ENCODE data around the gene NKAIN2. TPM values are rescaled to one million over a fixed set of nuclear protein-coding genes. Genes with fewer than 3 reads are reported as not detected.
A peak's percentile ranks its signal among the peaks of the same experiment; 100 is the strongest.

The NKAIN2 gene
- total RNA-seq, 1 experiment from 2014 or later = not detected

DNA sequence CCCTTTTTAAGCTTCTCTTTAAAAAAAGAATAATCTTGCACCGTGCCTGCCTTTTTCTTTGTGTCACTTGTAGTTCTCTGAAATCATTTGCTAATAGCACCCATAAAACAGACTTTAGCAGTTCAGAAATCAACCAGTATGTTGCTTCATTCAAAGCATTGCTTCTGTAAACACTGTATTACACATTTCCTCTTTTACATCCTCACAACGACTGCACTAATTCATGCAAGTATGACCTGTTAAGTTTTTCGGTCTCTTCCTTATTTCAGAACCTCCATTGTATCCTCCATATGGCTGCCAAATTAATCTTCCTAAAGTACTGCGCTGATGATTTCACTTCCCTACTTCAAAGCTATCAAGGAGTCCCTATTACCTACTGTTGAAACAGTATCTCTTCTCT lies 1015.7 kb downstream of the NKAIN2 start:
- H3K36me3 ChIP-seq = no peaks in the 10 kb centered on the region
- no peak overlapping the region for H3K27ac ChIP-seq
- no peaks in the 10 kb centered on the region for H3K4me1 ChIP-seq
- no peak for DNase-seq
- H3K27me3 ChIP-seq = peaks cover 6% of the 10 kb centered on the region; the same call in 1 of the 2 replicates
- H3K9me3 ChIP-seq (replicated peaks) = no peaks in the 10 kb centered on the region
- H3K4me3 ChIP-seq = no peak overlapping the region

DNA sequence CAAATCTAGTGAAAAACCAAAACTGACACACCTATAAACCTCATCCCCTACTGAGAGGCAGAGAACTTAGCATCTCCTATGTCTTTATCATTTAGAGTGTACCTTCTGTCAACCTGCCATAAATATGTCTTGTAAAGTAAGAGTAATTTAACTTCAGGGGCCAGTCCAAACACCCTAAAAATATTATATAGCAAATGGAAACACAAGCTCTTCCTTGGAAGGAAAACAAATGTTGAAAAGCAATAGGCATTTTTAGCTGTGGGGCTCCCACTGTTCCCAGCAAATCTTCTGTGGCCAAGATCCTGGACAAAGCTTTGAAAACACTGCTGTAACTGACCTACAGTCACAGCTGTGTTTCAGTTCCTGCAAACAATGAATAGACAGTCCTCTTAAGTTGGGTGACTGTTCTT lies 1018.5 kb downstream of the NKAIN2 start:
- Histone ChIP-seq H3K9me3 (replicated peaks) (no peaks in the 10 kb centered on the region), H3K4me1 (no peaks in the 10 kb centered on the region), H3K36me3 (no peaks in the 10 kb centered on the region), H3K27me3 (peaks cover 3% of the 10 kb centered on the region; the same call in 1 of the 2 replicates), H3K4me3 (no peak overlapping the region), H3K27ac (no peak overlapping the region)
- peak in 1 of 2 experiments; percentile 7 for DNase-seq

DNA sequence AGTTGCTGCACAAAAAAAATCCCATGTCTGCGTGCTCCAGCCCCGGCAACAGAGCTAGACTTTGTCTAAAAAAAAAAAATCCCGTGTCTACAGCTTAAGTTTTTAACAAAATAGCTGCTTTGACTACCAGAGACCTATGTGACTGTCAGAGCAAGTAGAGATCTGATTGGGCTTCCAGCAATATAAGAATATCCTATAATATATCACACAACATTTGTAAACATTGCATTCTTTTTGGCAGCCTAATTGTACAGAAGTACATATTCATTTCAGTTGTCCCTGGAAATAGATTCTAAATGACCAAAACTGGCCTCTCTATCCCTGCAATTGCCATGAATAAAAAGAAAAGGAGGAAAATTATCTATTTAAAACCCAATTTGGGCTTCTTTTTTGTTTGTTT lies 1019.1 kb downstream of the NKAIN2 start:
- Histone ChIP-seq H3K36me3 (no peaks in the 10 kb centered on the region), H3K4me1 (no peaks in the 10 kb centered on the region), H3K4me3 (no peak overlapping the region), H3K27me3 (peaks cover 3% of the 10 kb centered on the region; the same call in 1 of the 2 replicates), H3K9me3 (replicated peaks) (no peaks in the 10 kb centered on the region), H3K27ac (no peak overlapping the region)
- no peak for DNase-seq

GRCh38 chr6:124823240-124824111 lies 1019.8 kb downstream of the NKAIN2 start:
- H3K9me3 ChIP-seq (replicated peaks) = no peaks in the 10 kb centered on the region
- no peak overlapping the region for H3K4me3 ChIP-seq
- no peak overlapping the region for H3K27ac ChIP-seq
- H3K4me1 ChIP-seq = no peaks in the 10 kb centered on the region
- peaks cover 3% of the 10 kb centered on the region; the same call in 1 of the 2 replicates for H3K27me3 ChIP-seq
- H3K36me3 ChIP-seq = no peaks in the 10 kb centered on the region
- peak in 1 of 2 experiments; percentile 10 for DNase-seq

DNA sequence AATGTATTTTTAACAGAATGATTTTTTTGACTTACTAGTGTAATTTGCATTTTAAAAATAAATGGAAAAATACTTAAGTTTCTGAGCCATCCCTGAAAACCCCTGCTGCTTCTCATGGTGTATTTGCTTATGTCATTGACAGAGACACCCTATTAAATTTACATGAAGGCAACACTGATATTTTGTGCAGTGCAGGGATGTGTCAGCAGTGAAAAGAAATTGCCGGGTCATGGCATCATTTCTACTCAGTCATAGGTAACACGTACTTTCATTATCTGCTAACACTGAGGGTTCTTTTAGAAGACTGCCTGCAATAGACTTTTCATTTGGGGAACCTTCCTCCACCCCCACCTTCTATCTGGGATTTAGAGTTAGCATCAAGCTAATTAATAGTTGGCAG lies 1021.9 kb downstream of the NKAIN2 start:
- Histone ChIP-seq H3K4me1 (no peaks in the 10 kb centered on the region), H3K4me3 (no peak overlapping the region), H3K36me3 (no peaks in the 10 kb centered on the region), H3K9me3 (replicated peaks) (no peaks in the 10 kb centered on the region), H3K27me3 (no peaks in the 10 kb centered on the region), H3K27ac (no peak overlapping the region)
- no peak for DNase-seq

GRCh38 chr6:124829822-124830221 lies 1026.2 kb downstream of the NKAIN2 start:
- Histone ChIP-seq H3K4me1 (no peaks in the 10 kb centered on the region), H3K9me3 (replicated peaks) (no peaks in the 10 kb centered on the region), H3K36me3 (no peaks in the 10 kb centered on the region), H3K27me3 (no peaks in the 10 kb centered on the region), H3K4me3 (no peak overlapping the region), H3K27ac (no peak overlapping the region)
- no peak for DNase-seq

DNA sequence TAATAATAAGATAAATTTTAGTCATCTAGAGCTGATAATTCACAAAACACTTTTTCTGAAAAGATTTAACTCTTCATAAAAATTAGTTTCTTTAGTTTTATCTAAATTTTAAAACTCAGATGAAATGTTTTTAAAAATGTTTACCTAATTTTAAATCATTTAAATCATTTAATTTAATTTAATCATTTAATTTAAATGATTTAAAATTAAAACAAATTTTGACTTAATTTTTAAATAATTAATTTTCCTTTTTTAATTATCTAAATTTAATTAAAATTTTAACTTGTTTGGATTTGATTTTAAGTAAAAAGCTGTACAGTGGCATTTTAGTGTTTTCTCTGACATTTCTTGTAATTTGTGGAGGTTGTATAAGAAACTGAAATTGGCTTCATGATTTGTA lies 1026.8 kb downstream of the NKAIN2 start:
- H3K4me1 ChIP-seq = no peaks in the 10 kb centered on the region
- no peak overlapping the region for H3K4me3 ChIP-seq
- no peaks in the 10 kb centered on the region for H3K9me3 ChIP-seq (replicated peaks)
- DNase-seq = no peak
- H3K36me3 ChIP-seq = no peaks in the 10 kb centered on the region
- H3K27ac ChIP-seq = no peak overlapping the region
- H3K27me3 ChIP-seq = no peaks in the 10 kb centered on the region

DNA sequence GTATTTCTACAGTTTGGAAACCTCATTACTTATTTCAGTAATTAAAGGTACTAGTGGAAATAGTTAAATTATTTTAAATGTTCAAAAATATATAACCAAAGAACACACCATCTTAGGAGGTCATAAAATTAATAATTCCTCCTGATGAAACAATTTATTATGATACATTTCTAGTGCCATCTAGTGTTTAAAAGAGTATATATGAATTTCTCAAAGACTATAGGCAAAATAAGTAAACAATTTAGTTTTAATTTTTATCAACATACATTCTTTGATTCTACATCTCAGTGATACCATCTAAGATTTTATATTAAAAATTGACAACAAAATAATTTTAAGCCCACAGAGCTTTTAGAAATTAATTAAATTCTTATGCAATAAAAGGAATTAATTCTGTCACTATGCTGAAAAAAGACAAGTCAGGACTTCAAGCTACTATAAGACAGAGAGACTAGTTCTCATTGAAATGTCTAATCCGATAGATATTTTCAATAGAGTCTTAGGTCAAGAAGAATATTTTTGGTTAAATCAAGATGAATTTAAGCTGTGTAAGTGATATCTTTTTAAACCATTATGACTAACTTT lies 1050.8 kb downstream of the NKAIN2 start:
- Histone ChIP-seq H3K36me3 (no peaks in the 10 kb centered on the region), H3K27me3 (no peaks in the 10 kb centered on the region), H3K9me3 (replicated peaks) (no peaks in the 10 kb centered on the region), H3K4me1 (no peaks in the 10 kb centered on the region), H3K4me3 (no peak overlapping the region), H3K27ac (no peak overlapping the region)
- no peak for DNase-seq

DNA sequence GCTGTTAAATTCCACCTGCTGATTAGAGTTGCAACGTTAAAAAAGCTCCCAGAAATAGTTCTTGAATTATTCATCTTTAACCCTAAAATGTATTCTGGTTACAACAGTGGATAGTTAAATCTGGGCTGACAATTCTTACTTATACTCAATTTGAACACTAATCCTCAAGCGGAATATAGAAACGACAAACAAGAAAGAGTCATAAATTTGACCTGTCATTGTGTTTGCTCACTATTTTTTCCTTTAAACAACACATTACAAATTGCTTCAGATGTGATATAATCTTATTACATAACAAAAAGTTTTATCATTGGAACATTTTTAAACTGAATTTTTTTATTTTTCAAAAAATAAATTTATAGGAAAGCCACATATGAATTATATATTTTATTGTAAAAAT lies 1054.1 kb downstream of the NKAIN2 start:
- Histone ChIP-seq H3K4me3 (no peak overlapping the region), H3K4me1 (no peaks in the 10 kb centered on the region), H3K9me3 (replicated peaks) (no peaks in the 10 kb centered on the region), H3K36me3 (no peaks in the 10 kb centered on the region), H3K27me3 (no peaks in the 10 kb centered on the region), H3K27ac (no peak overlapping the region)
- DNase-seq = no peak

DNA sequence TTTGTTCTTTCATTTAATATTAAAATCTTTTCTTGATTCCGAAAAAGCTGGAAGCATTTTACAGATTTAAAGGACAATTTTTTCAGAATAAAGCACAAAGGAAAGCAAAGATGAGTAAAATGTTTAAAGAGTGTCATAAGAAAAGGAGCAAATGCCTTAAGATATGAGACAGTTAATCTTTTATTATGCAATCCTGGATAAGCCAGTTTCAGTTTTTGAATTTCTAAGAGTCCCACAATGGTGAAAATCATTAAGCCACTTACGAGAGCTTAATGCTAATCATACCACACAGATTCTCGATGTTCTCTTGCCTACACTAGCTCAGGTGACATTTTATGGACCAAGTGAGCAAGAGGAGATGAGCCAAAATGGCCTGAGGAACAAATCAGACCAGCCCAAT lies 1054.9 kb downstream of the NKAIN2 start:
- Histone ChIP-seq H3K27me3 (no peaks in the 10 kb centered on the region), H3K36me3 (no peaks in the 10 kb centered on the region), H3K9me3 (replicated peaks) (no peaks in the 10 kb centered on the region), H3K27ac (no peak overlapping the region), H3K4me1 (no peaks in the 10 kb centered on the region), H3K4me3 (no peak overlapping the region)
- DNase-seq = no peak

- Histone ChIP-seq H3K4me3 (no peak overlapping the region), H3K36me3 (no peaks in the 10 kb centered on the region), H3K27me3 (no peaks in the 10 kb centered on the region), H3K27ac (no peak overlapping the region), H3K9me3 (replicated peaks) (no peaks in the 10 kb centered on the region), H3K4me1 (no peaks in the 10 kb centered on the region)
- DNase-seq = no peak
These were observed 1055.7 kb downstream of the NKAIN2 start for GRCh38 chr6:124859366-124859765.

- H3K27ac ChIP-seq = no peak overlapping the region
- H3K4me3 ChIP-seq = no peak overlapping the region
- no peak for DNase-seq
- H3K9me3 ChIP-seq (replicated peaks) = no peaks in the 10 kb centered on the region
- H3K4me1 ChIP-seq = no peaks in the 10 kb centered on the region
- H3K36me3 ChIP-seq = no peaks in the 10 kb centered on the region
- 0 out of 2 replicates have a peak, but pooled peaks cover 3% of the 10 kb centered on the region for H3K27me3 ChIP-seq
These were observed 1062.4 kb downstream of the NKAIN2 start for GRCh38 chr6:124866040-124866439.

- H3K9me3 ChIP-seq (replicated peaks) = no peaks in the 10 kb centered on the region
- no peaks in the 10 kb centered on the region for H3K36me3 ChIP-seq
- DNase-seq = no peak
- H3K27me3 ChIP-seq = 0 out of 2 replicates have a peak, but pooled peaks cover 3% of the 10 kb centered on the region
- no peaks in the 10 kb centered on the region for H3K4me1 ChIP-seq
- H3K4me3 ChIP-seq = no peak overlapping the region
- no peak overlapping the region for H3K27ac ChIP-seq
These were observed 1063.5 kb downstream of the NKAIN2 start for GRCh38 chr6:124867121-124867520.

DNA sequence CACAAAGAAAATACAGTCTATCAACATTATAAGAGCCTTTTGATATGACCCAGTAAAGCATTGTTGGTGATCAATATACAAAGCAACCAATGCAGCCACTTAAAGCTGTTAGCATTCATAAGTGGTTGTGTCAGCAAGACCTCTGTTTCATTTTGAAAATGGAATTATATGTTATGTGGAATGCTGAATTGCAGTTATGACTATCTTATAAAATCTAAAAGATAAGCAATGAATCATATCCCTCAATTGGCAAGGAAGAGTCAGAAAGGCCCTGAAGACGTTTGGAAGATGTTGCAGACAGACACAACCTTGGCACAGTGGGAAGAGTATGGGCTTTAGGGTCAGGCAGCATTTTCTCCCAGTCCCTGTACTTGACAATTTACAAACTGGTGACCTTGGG lies 1064.8 kb downstream of the NKAIN2 start:
- Histone ChIP-seq H3K4me3 (no peak overlapping the region), H3K27ac (no peak overlapping the region), H3K27me3 (0 out of 2 replicates have a peak, but pooled peaks cover 3% of the 10 kb centered on the region), H3K9me3 (replicated peaks) (no peaks in the 10 kb centered on the region), H3K36me3 (no peaks in the 10 kb centered on the region), H3K4me1 (no peaks in the 10 kb centered on the region)
- no peak for DNase-seq

DNA sequence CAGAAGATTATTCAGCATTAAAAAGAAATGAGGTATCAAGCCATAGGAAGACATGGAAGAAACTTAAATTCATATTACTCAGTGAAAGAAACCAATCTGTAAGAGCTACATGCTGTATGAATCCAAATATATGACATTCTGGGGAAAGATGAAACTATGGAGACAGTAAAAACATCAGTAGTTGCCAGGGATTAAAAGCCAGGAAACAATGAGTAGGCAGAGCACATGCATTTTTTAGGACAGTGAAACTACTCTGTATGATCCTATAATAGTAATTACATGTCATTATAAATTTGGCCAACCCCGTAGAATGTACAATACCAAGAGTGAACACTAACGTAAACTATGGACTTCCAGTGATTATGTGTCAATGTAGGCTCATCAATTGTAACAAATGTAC lies 1065.8 kb downstream of the NKAIN2 start:
- DNase-seq = no peak
- Histone ChIP-seq H3K9me3 (replicated peaks) (no peaks in the 10 kb centered on the region), H3K27ac (no peak overlapping the region), H3K4me1 (no peaks in the 10 kb centered on the region), H3K27me3 (0 out of 2 replicates have a peak, but pooled peaks cover 3% of the 10 kb centered on the region), H3K36me3 (no peaks in the 10 kb centered on the region), H3K4me3 (no peak overlapping the region)

Measured in SJCRH30 (cell line).